ENCODE data around the gene RUNDC3A. TPM values are rescaled to one million over a fixed set of nuclear protein-coding genes. Genes with fewer than 3 reads are reported as not detected.

Gene RUNDC3A
- total RNA-seq, 1 donor from 2014 or later: 2.0 TPM

DNA sequence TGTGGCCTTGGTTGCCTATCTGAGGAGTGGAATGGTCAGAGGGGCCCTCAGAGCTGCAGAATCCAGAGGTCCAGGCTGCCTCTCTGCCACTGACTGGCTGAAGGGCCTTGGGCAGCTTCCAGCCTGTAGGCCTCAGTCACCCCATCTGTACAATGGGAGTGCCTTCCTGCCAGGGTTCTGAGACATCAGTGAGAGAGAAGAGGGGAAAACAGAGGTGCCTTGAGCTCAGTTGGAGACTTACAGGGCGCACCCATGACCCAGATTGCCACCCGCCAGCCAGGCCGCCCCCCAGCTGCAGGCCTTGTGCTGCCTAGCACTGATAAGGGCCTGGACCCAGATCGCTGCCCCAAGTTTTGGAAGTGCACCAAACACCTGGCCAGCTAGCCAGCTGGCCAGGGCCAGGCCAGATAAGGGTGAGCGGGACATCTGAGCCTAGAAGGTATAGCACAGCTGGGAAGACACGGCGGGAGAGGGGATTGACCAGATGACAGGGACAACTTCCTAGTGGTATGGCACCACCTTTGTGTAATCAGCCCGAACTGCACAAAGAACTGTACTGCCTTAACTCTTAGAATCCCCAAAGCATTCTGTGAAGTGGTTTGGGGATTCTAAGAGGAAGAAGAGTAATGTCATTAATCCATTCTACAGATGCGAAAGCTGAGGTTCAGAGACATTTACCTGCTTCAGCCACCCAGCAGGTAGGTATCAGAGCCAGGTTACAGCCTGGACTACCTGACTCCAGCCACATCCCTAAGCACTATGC lies 41.8 kb upstream of the RUNDC3A start:
- FAIRE-seq: no peak
- H3K4me2 ChIP-seq (ENCODE audit: low read length): no peak overlapping the region
- no peaks in the 10 kb centered on the region for H3K36me3 Mint-ChIP-seq (ENCODE audit: low read depth, unreplicated experiment)

DNA sequence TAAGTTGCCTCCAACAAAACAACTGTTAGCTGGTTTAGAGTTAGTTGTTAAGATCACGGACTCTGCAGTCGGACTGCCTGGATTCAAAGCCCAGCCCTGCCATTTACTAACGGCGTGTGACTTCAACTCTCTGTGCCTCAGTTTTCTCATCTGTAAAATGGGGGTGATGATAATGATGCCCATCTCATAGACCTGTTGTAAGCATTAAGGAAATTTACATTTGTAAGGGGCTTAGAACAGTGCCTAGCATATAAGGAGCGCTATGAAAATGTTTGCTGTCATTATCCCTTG lies 41.3 kb upstream of the RUNDC3A start:
- Histone ChIP-seq H3K9me3 (ENCODE audit: insufficient read depth, low read depth, low read length) (no peaks in the 10 kb centered on the region), H3K27ac (ENCODE audit: low read depth, low read length) (no peak overlapping the region), H3K79me2 (ENCODE audit: insufficient read depth, low read length) (no peaks in the 10 kb centered on the region), H3K9ac (ENCODE audit: low read length) (no peak overlapping the region), H3K36me3 (ENCODE audit: insufficient read depth, low read length) (no peaks in the 10 kb centered on the region), H3K4me3 (ENCODE audit: insufficient read depth, low read depth, low read length) (no peak overlapping the region), H3K4me2 (ENCODE audit: low read length) (no peak overlapping the region), H3K27me3 (ENCODE audit: insufficient read depth, low read length) (no peaks in the 10 kb centered on the region), H2AFZ (ENCODE audit: low read depth, low read length) (no peak overlapping the region), H4K20me1 (ENCODE audit: insufficient read depth, low read length) (no peaks in the 10 kb centered on the region), H3K4me1 (ENCODE audit: insufficient read depth, low read length) (no peaks in the 10 kb centered on the region)
- Mint-ChIP-seq H3K27ac (ENCODE audit: unreplicated experiment) (no peak overlapping the region), H3K36me3 (ENCODE audit: low read depth, unreplicated experiment) (no peaks in the 10 kb centered on the region), H3K9me3 (ENCODE audit: unreplicated experiment) (no peaks in the 10 kb centered on the region), H3K4me3 (ENCODE audit: unreplicated experiment) (no peak overlapping the region), H3K27me3 (ENCODE audit: low read depth, unreplicated experiment) (peaks cover 55% of the 10 kb centered on the region), H3K4me1 (ENCODE audit: low read depth, unreplicated experiment) (peaks cover 6% of the 10 kb centered on the region)
- DNase-seq (ENCODE audit: low read depth): no peak
- no peak for TF ChIP-seq EZH2 (IDR thresholded peaks at IDR 0.05; ENCODE audit: insufficient read depth, low read length)
- TF ChIP-seq, protein P1, sequence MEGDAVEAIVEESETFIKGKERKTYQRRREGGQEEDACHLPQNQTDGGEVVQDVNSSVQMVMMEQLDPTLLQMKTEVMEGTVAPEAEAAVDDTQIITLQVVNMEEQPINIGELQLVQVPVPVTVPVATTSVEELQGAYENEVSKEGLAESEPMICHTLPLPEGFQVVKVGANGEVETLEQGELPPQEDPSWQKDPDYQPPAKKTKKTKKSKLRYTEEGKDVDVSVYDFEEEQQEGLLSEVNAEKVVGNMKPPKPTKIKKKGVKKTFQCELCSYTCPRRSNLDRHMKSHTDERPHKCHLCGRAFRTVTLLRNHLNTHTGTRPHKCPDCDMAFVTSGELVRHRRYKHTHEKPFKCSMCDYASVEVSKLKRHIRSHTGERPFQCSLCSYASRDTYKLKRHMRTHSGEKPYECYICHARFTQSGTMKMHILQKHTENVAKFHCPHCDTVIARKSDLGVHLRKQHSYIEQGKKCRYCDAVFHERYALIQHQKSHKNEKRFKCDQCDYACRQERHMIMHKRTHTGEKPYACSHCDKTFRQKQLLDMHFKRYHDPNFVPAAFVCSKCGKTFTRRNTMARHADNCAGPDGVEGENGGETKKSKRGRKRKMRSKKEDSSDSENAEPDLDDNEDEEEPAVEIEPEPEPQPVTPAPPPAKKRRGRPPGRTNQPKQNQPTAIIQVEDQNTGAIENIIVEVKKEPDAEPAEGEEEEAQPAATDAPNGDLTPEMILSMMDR (IDR thresholded peaks at IDR 0.05; ENCODE audit: insufficient read depth, low read depth, low read length): no peak
- no peak for FAIRE-seq

More for the DNA sequence above, 41.8 kb upstream of the RUNDC3A start:
- no peaks in the 10 kb centered on the region for H3K9me3 ChIP-seq (ENCODE audit: insufficient read depth, low read depth, low read length)
- TF ChIP-seq EZH2 (IDR thresholded peaks at IDR 0.05; ENCODE audit: insufficient read depth, low read length): no peak
- TF ChIP-seq, protein P1 (IDR thresholded peaks at IDR 0.05; ENCODE audit: insufficient read depth, low read depth, low read length): no peak
- Mint-ChIP-seq H3K4me3 (ENCODE audit: unreplicated experiment) (no peak overlapping the region), H3K27me3 (ENCODE audit: low read depth, unreplicated experiment) (peaks cover 52% of the 10 kb centered on the region), H3K9me3 (ENCODE audit: unreplicated experiment) (no peaks in the 10 kb centered on the region), H3K27ac (ENCODE audit: unreplicated experiment) (no peak overlapping the region), H3K4me1 (ENCODE audit: low read depth, unreplicated experiment) (peaks cover 6% of the 10 kb centered on the region)
- H3K9ac ChIP-seq (ENCODE audit: low read length): no peak overlapping the region
- H2AFZ ChIP-seq (ENCODE audit: low read depth, low read length): no peak overlapping the region
- no peaks in the 10 kb centered on the region for H3K36me3 ChIP-seq (ENCODE audit: insufficient read depth, low read length)
- H3K4me1 ChIP-seq (ENCODE audit: insufficient read depth, low read length): no peaks in the 10 kb centered on the region
- no peak overlapping the region for H3K4me3 ChIP-seq (ENCODE audit: insufficient read depth, low read depth, low read length)
- H4K20me1 ChIP-seq (ENCODE audit: insufficient read depth, low read length): no peaks in the 10 kb centered on the region
- H3K27me3 ChIP-seq (ENCODE audit: insufficient read depth, low read length): no peaks in the 10 kb centered on the region
- no peak overlapping the region for H3K27ac ChIP-seq (ENCODE audit: low read depth, low read length)
- H3K79me2 ChIP-seq (ENCODE audit: insufficient read depth, low read length): no peaks in the 10 kb centered on the region
- no peak for DNase-seq (ENCODE audit: low read depth)

DNA sequence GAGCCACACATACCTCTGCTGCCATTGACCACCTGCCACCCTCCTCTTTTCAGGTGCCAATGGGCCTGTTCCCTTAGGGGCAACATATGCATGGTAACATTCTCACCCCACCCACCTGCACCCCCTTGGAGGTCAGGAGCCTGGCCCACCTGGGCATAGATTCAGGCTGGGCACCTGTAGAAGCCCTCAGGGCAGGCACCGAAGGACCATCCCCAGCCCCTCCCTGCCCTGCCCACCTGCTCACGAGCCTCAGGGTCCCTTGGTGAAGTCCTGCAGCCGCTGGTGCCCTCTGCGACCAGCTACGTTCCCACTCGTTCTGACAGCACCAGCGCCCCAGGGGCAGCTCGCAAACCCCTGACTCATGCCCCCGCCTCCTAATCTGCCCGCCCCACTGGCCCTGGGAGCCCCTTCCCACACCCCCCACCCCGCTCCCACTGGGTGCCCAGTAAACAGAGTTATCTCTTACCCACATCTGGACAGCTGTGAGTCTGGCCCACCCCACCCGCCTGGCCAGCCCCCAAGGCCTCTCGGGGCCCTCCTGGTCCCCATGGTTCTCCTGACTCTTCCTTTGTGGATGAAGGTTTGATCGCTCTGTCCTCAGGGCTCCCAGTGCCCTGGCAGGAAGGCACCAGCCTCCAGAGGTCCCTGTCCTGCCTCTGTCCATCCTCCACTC lies 40.4 kb upstream of the RUNDC3A start, which contains the start of gene SLC4A1:
TSS of gene SLC4A1 (minus strand) at position 318 of the 673 bp plus-strand sequence. CDS start 5,269 bp downstream, outside the sequence.
- H2AFZ ChIP-seq (ENCODE audit: low read depth, low read length): no peak within 1 kb of the TSS
- TF ChIP-seq EZH2 (IDR thresholded peaks at IDR 0.05; ENCODE audit: insufficient read depth, low read length): no peak
- TF ChIP-seq, protein P1 (IDR thresholded peaks at IDR 0.05; ENCODE audit: insufficient read depth, low read depth, low read length): no peak
- no peak within 1 kb of the TSS for H3K4me2 ChIP-seq (ENCODE audit: low read length)
- H3K9me3 ChIP-seq (ENCODE audit: insufficient read depth, low read depth, low read length): no peaks in the 10 kb centered on the region
- H3K9ac ChIP-seq (ENCODE audit: low read length): no peak within 1 kb of the TSS
- no peak for DNase-seq (ENCODE audit: low read depth)
- FAIRE-seq: no peak
- H3K27ac ChIP-seq (ENCODE audit: low read depth, low read length): no peak within 1 kb of the TSS
- H3K79me2 ChIP-seq (ENCODE audit: insufficient read depth, low read length): no peaks in the 10 kb centered on the region
- Mint-ChIP-seq H3K4me1 (ENCODE audit: low read depth, unreplicated experiment) (peaks cover 6% of the 10 kb centered on the region), H3K9me3 (ENCODE audit: unreplicated experiment) (no peaks in the 10 kb centered on the region), H3K27me3 (ENCODE audit: low read depth, unreplicated experiment) (peaks cover 55% of the 10 kb centered on the region), H3K36me3 (ENCODE audit: low read depth, unreplicated experiment) (no peaks in the 10 kb centered on the region), H3K27ac (ENCODE audit: unreplicated experiment) (no peak within 1 kb of the TSS), H3K4me3 (ENCODE audit: unreplicated experiment) (no peak within 1 kb of the TSS)
- H3K4me1 ChIP-seq (ENCODE audit: insufficient read depth, low read length): no peaks in the 10 kb centered on the region
- H3K27me3 ChIP-seq (ENCODE audit: insufficient read depth, low read length): no peaks in the 10 kb centered on the region
- no peaks in the 10 kb centered on the region for H3K36me3 ChIP-seq (ENCODE audit: insufficient read depth, low read length)
- no peak within 1 kb of the TSS for H3K4me3 ChIP-seq (ENCODE audit: insufficient read depth, low read depth, low read length)
- H4K20me1 ChIP-seq (ENCODE audit: insufficient read depth, low read length): no peaks in the 10 kb centered on the region

All from astrocyte (in vitro differentiated cells and primary cell).